Panc1 (cell line): Measurements from ENCODE around the gene NEK1. TPM values are rescaled to one million over a fixed set of nuclear protein-coding genes. Genes with fewer than 3 reads are reported as not detected.

Experiments
- ATAC-seq: fragments of 200-7000 bp; cut with Tn5 transposase; 2 replicates; pipeline ENCODE4 v1.9.1; 2020; ENCODE audit warnings: mild to moderate bottlenecking, moderate library complexity
- BruUV-seq: library from RNA; stranded (reverse); fragments of 400-500 nt; replicated peaks from 2 replicates; lab custom pipeline; 2021; lab: Mats Ljungman, UMichigan
- CTCF ChIA-PET: fragments of 300-600 bp; sonication (Branson Sonifier 250); formaldehyde crosslinking; loops from one replicate; lab custom pipeline; 2022; ENCODE audit warnings: antibody characterized with exemption; lab: Charles Lee
- POLR2A ChIA-PET: fragments of 300-600 bp; sonication (Branson Sonifier 250); formaldehyde crosslinking; loops from one replicate; lab custom pipeline; 2022; ENCODE audit warnings: antibody characterized with exemption; lab: Charles Lee
- DNase-seq: peaks from one replicate; pipeline ENCODE4 v3.0.0-alpha.2; 2010; ENCODE audit warnings: low read depth, low spot score
- H3K27ac ChIP-seq: 2 replicates; pipeline ENCODE4 v1.5.1; 2011; ENCODE audit warnings: mild to moderate bottlenecking, low read length, inconsistent platforms
- H3K27me3 ChIP-seq: fragments of 200-500 bp; sonication (Bioruptor generic); 2 replicates; pipeline ENCODE4 v1.6.0; 2014; ENCODE audit warnings: low read length, inconsistent platforms; ENCODE audit not compliant: control insufficient read depth, insufficient read depth
- H3K36me3 ChIP-seq: fragments of 200-500 bp; sonication (Bioruptor generic); 2 replicates; pipeline ENCODE4 v1.5.1; 2014; ENCODE audit warnings: inconsistent platforms, mild to moderate bottlenecking, low read length, moderate library complexity; ENCODE audit not compliant: control insufficient read depth, insufficient read depth
- H3K4me1 ChIP-seq: 2 replicates; pipeline ENCODE4 v1.5.1; 2011; ENCODE audit warnings: inconsistent platforms, mild to moderate bottlenecking, low read length, moderate library complexity; ENCODE audit not compliant: control insufficient read depth, insufficient read depth
- H3K4me3 ChIP-seq, 2 experiments: 2 replicates each; pipeline ENCODE4 v1.5.1; 2011 to 2012; ENCODE audit warnings: low read depth in 2 of 2, low read length in 2 of 2, mild to moderate bottlenecking in 2 of 2, inconsistent platforms in 1 of 2, moderate library complexity in 1 of 2
- H3K9me3 ChIP-seq: fragments of 200-500 bp; sonication (Bioruptor generic); 2 replicates; pipeline ENCODE4 v1.5.1; 2014; ENCODE audit warnings: low read depth, mild to moderate bottlenecking, inconsistent platforms, low read length, moderate library complexity; ENCODE audit not compliant: control insufficient read depth, insufficient read depth
- POLR2AphosphoS5 ChIP-seq: IDR thresholded peaks from 2 replicates; pipeline ENCODE4 v1.6.1; 2012; ENCODE audit warnings: mild to moderate bottlenecking, low read depth, low read length, moderate library complexity
- REST ChIP-seq, 2 experiments: IDR thresholded peaks; 2 replicates each; pipeline ENCODE4 v1.6.1; 2011 to 2012; ENCODE audit warnings: low read depth in 2 of 2, control low read depth in 1 of 2, low read length in 1 of 2, mild to moderate bottlenecking in 1 of 2, moderate library complexity in 1 of 2; ENCODE audit not compliant: insufficient read depth in 1 of 2
- SIN3A ChIP-seq: IDR thresholded peaks from 2 replicates; pipeline ENCODE4 v1.6.1; 2012; ENCODE audit warnings: low read depth, mild to moderate bottlenecking, low read length, moderate library complexity, borderline replicate concordance; ENCODE audit not compliant: insufficient read depth
- TCF7L2 ChIP-seq: IDR thresholded peaks from 2 replicates; pipeline ENCODE4 v1.6.1; 2011; ENCODE audit warnings: mild to moderate bottlenecking, low read depth, low read length, inconsistent platforms
- in situ Hi-C: cut with HindIII; loops from 2 replicates; pipeline ENCODE4 v1.10.0; 2016; ENCODE audit warnings: low sequenced_read_pairs, low pct_unique_long_range_greater_than_20kb
- intact Hi-C: fragments of 100-400 bp; cut with micrococcal nuclease; formaldehyde crosslinking; loops from one replicate; pipeline ENCODE4 v1.10.0; 2022; ENCODE audit not compliant: unreplicated experiment
- total RNA-seq: library from RNA; stranded (reverse); gene quantifications from one replicate; pipeline ENCODE4 v1.2.1, GENCODE V29; 2021; ENCODE audit not compliant: unreplicated experiment
- TF ChIP-seq, protein P1 (sequence below): fragments of 450-650 bp; IDR thresholded peaks from 2 replicates; pipeline ENCODE4 v1.5.1; 2017; ENCODE audit warnings: mild to moderate bottlenecking

The NEK1 gene
- total RNA-seq, 1 experiment from 2014 or later, result 9.2 TPM

- no peak overlapping the region for H3K4me3 ChIP-seq
- H3K27me3 ChIP-seq, result no peaks in the 10 kb centered on the region
- BruUV-seq, result no TSS peak
- ATAC-seq (no peak), DNase-seq (no peak)
- TF ChIP-seq SIN3A, result no peak
- TF ChIP-seq POLR2AphosphoS5, result no peak
- no peak for TF ChIP-seq TCF7L2
- no peak for TF ChIP-seq REST (IDR thresholded peaks at IDR 0.05; ENCODE audit: insufficient read depth in 1 of 2, low read depth in 2 of 2, low read length in 1 of 2)
- TF ChIP-seq, protein P1, sequence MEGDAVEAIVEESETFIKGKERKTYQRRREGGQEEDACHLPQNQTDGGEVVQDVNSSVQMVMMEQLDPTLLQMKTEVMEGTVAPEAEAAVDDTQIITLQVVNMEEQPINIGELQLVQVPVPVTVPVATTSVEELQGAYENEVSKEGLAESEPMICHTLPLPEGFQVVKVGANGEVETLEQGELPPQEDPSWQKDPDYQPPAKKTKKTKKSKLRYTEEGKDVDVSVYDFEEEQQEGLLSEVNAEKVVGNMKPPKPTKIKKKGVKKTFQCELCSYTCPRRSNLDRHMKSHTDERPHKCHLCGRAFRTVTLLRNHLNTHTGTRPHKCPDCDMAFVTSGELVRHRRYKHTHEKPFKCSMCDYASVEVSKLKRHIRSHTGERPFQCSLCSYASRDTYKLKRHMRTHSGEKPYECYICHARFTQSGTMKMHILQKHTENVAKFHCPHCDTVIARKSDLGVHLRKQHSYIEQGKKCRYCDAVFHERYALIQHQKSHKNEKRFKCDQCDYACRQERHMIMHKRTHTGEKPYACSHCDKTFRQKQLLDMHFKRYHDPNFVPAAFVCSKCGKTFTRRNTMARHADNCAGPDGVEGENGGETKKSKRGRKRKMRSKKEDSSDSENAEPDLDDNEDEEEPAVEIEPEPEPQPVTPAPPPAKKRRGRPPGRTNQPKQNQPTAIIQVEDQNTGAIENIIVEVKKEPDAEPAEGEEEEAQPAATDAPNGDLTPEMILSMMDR, result no peak
- in situ Hi-C loops, result no loop called here
- intact Hi-C loops, result no loop called here
- POLR2A ChIA-PET, result no interaction called here
- no peak overlapping the region for H3K27ac ChIP-seq
- no peaks in the 10 kb centered on the region for H3K9me3 ChIP-seq
- CTCF ChIA-PET, result no interaction called here
- no peaks in the 10 kb centered on the region for H3K36me3 ChIP-seq
- H3K4me1 ChIP-seq, result no peaks in the 10 kb centered on the region
Observed at GRCh38 chr4:169404960-169405359, 207.4 kb downstream of the NEK1 start.

GRCh38 chr4:169400832-169401231 is 211.6 kb downstream of the NEK1 start:
- no peak for DNase-seq
- ATAC-seq, result no peak
- ChIA-PET POLR2A (no interaction called here), CTCF (no interaction called here)
- intact Hi-C loops, result no loop called here
- no peaks in the 10 kb centered on the region for H3K36me3 ChIP-seq
- no peaks in the 10 kb centered on the region for H3K27me3 ChIP-seq
- no peak overlapping the region for H3K4me3 ChIP-seq
- no peaks in the 10 kb centered on the region for H3K4me1 ChIP-seq
- in situ Hi-C loops, result no loop called here
- H3K27ac ChIP-seq, result no peak overlapping the region
- H3K9me3 ChIP-seq, result no peaks in the 10 kb centered on the region
- BruUV-seq, result no TSS peak
- no peak for TF ChIP-seq SIN3A
- TF ChIP-seq TCF7L2, result no peak
- TF ChIP-seq, protein P1, result no peak
- TF ChIP-seq REST (IDR thresholded peaks at IDR 0.05; ENCODE audit: insufficient read depth in 1 of 2, low read depth in 2 of 2, low read length in 1 of 2), result no peak
- TF ChIP-seq POLR2AphosphoS5, result no peak
